K562 (cell line): ENCODE measurements around the gene TCEAL8. TPM values are rescaled to one million over a fixed set of nuclear protein-coding genes. Genes with fewer than 3 reads are reported as not detected.
A peak's percentile ranks its signal among the peaks of the same experiment; 100 is the strongest.

ENCODE experiments used
- ATF1 ChIP-seq, 2 experiments: fragments of 450-650 bp in 1 of 2; IDR thresholded peaks; 2 replicates each; pipeline ENCODE4 v1.6.1; 2016; ENCODE audit warnings: missing compliant biosample characterization in 1 of 2, missing genetic modification characterization in 1 of 2
- C11orf30 ChIP-seq: fragments of 450-650 bp; IDR thresholded peaks from 2 replicates; pipeline ENCODE4 v1.6.1; 2016; ENCODE audit warnings: low read depth, mild to moderate bottlenecking
- CREB1 ChIP-seq, 2 experiments: sonication (generic) in 1 of 2; formaldehyde crosslinking in 1 of 2; IDR thresholded peaks; 2 replicates each; pipeline versions ENCODE4 v1.6.1 to v1.8.0; 2012 to 2022; ENCODE audit warnings: inconsistent platforms in 1 of 2, mild to moderate bottlenecking in 1 of 2, missing genetic modification reagents in 1 of 2, moderate library complexity in 1 of 2
- CREM ChIP-seq: IDR thresholded peaks from 2 replicates; pipeline ENCODE4 v1.6.1; 2014; ENCODE audit warnings: antibody characterized with exemption, low read depth
- EP400 ChIP-seq: fragments of 450-650 bp; IDR thresholded peaks from 2 replicates; pipeline ENCODE4 v1.6.1; 2017; ENCODE audit warnings: antibody characterized with exemption, mild to moderate bottlenecking, moderate library complexity
- HSF4 ChIP-seq: fragments of 250-450 bp; sonication (Bioruptor Pico); IDR thresholded peaks from 2 replicates; pipeline ENCODE4 v2.1.2; 2022; ENCODE audit warnings: mild to moderate bottlenecking, moderate library complexity, borderline replicate concordance
- KHSRP ChIP-seq: fragments of 450-650 bp; IDR thresholded peaks from 2 replicates; pipeline ENCODE4 v1.6.1; 2017
- LEF1 ChIP-seq: fragments of 450-650 bp; IDR thresholded peaks from 2 replicates; pipeline ENCODE4 v1.6.1; 2016; ENCODE audit warnings: mild to moderate bottlenecking
- PHF8 ChIP-seq: fragments of 200-600 bp; sonication (generic); IDR thresholded peaks from 2 replicates; pipeline ENCODE4 v1.6.1; 2012; ENCODE audit warnings: mixed run types, mild to moderate bottlenecking, inconsistent platforms, low read length, moderate library complexity, borderline replicate concordance
- PML ChIP-seq: IDR thresholded peaks from 2 replicates; pipeline ENCODE4 v1.6.1; 2012; ENCODE audit warnings: low read length, inconsistent platforms
- POLR2A ChIP-seq: fragments of 450-650 bp; conservative IDR thresholded peaks from 2 replicates; pipeline ENCODE4 v1.6.1; 2016
- RAD21 ChIP-seq, 2 experiments: fragments of 250-450 bp in 1 of 2; fragments of 450-650 bp in 1 of 2; sonication (Bioruptor Pico) in 1 of 2; formaldehyde crosslinking in 1 of 2; IDR thresholded peaks in 1 of 2; conservative IDR thresholded peaks in 1 of 2; 2 replicates each; pipeline versions ENCODE4 v1.4.0 to v1.8.0; 2020 to 2022; ENCODE audit warnings: mild to moderate bottlenecking in 2 of 2, moderate library complexity in 1 of 2
- REST ChIP-seq, 2 experiments: fragments of 450-650 bp; formaldehyde crosslinking in 1 of 2; IDR thresholded peaks; 2 replicates each; pipeline versions ENCODE4 v1.4.0 to v1.6.1; 2014 to 2020; ENCODE audit warnings: mild to moderate bottlenecking in 2 of 2, borderline replicate concordance in 1 of 2, low read depth in 1 of 2
- TFE3 ChIP-seq: fragments of 450-650 bp; formaldehyde crosslinking; IDR thresholded peaks from 2 replicates; pipeline ENCODE4 v1.4.0; 2020; ENCODE audit warnings: mild to moderate bottlenecking, mixed read lengths
- polyA plus RNA-seq, 8 experiments: library from polyadenylated mRNA; depleted of rRNA in 4 of 8; stranded (reverse) in 5 of 8; unstranded in 3 of 8; fragments of >200 nt; fragmentation: Nextera tagmentation in 2 of 8; fragmentation: Illumina TruSeq in 1 of 8; extraction: Ambion mirVana in 2 of 8; extraction: Trizol in 1 of 8; gene quantifications; 2 replicates each; pipeline versions ENCODE4 v1.2.1 to v1.2.3, GENCODE V29; 2011 to 2014; ENCODE audit warnings: inconsistent platforms in 1 of 8, missing spikeins in 1 of 8
- total RNA-seq, 7 experiments: library from RNA; depleted of rRNA in 6 of 7; stranded (reverse); fragments of >200 nt in 6 of 7; fragmentation: Illumina TruSeq in 2 of 7; extraction: Trizol in 2 of 7; gene quantifications; 2 replicates each; pipeline versions ENCODE4 v1.2.1 to v1.2.3, GENCODE V29; 2011 to 2021; ENCODE audit warnings: low replicate concordance in 1 of 7
- TF ChIP-seq, protein P1 (sequence below): fragments of 450-650 bp; IDR thresholded peaks from 2 replicates; pipeline ENCODE4 v1.6.1; 2014; ENCODE audit warnings: low read depth, mild to moderate bottlenecking, moderate library complexity, borderline replicate concordance

Gene TCEAL8
- total and polyA plus RNA-seq, 9 of the 15 experiments (the other 6 are each of a cell fraction or from before 2014, with no cell fraction given), result 49.0 to 178 (median 101) TPM

- TF ChIP-seq PHF8 (peak; percentile 56; the same call in 1 of the 2 replicates), RAD21 (CRISPR knock-in tag; conservative IDR thresholded peaks at IDR 0.05 in 1 of 2, IDR thresholded peaks at IDR 0.05 in 1 of 2) (no peak), HSF4 (CRISPR knock-in tag) (no peak), ATF1 (CRISPR knock-in tag; IDR thresholded peaks at IDR 0.05) (no peak), ATF1 (tag; IDR thresholded peaks at IDR 0.05) (peak; percentile 92), LEF1 (0 out of 2 replicates have a peak, but pooled peaks have one; percentile 17), KHSRP (no peak), POLR2A (peak; percentile 65), EP400 (peak; percentile 46; the same call in 1 of the 2 replicates), C11orf30 (peak; percentile 43), TFE3 (CRISPR knock-in tag) (peak; percentile 94), PML (0 out of 2 replicates have a peak, but pooled peaks have one; percentile 19), REST (IDR thresholded peaks at IDR 0.05; ENCODE audit: borderline replicate concordance) (0 out of 2 replicates have a peak, but pooled peaks have one; percentile 13), REST (CRISPR knock-in tag; IDR thresholded peaks at IDR 0.05; ENCODE audit: low read depth) (no peak), CREB1 (IDR thresholded peaks at IDR 0.05) (peak; percentile 88), CREB1 (CRISPR knock-in tag; IDR thresholded peaks at IDR 0.05) (peak; percentile 77), CREM (peak; percentile 95)
- TF ChIP-seq, protein P1, sequence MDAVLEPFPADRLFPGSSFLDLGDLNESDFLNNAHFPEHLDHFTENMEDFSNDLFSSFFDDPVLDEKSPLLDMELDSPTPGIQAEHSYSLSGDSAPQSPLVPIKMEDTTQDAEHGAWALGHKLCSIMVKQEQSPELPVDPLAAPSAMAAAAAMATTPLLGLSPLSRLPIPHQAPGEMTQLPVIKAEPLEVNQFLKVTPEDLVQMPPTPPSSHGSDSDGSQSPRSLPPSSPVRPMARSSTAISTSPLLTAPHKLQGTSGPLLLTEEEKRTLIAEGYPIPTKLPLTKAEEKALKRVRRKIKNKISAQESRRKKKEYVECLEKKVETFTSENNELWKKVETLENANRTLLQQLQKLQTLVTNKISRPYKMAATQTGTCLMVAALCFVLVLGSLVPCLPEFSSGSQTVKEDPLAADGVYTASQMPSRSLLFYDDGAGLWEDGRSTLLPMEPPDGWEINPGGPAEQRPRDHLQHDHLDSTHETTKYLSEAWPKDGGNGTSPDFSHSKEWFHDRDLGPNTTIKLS, result peak; percentile 65; the same call in 1 of the 2 replicates
These were observed at the start of gene TCEAL8 (continued) for GRCh38 chrX:103254921-103255493.
